ENCODE data around the gene CFAP298.

DNA sequence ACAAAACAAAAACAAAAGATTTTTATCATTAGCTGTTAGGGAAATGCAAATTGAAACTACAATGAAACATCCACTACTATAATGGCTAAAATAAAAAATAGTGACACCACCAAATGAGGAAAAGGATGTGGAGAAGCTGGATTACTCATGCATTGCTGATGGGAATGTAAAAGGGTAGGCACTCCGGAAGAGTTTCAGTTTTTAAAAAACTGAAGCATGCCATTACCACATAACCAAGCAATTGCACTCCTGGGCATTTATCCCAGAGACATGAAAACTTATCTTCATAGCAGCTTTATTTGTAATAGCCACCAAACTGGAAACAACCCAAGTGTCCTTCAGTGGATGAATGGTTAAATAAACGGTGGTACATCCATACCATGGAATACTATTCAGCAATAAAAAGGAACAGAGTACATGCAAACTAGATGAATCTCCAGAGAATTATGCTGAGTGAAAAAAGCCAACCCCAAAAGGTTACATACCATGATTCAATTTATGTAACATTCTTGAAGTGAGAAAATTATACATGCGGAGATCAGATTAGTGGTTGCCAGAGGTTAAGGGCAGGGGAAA lies 14.5 kb upstream of the CFAP298 start:
- TF ChIP-seq PITX1 (CRISPR knock-in tag; IDR thresholded peaks at IDR 0.05), result no peak
- TF ChIP-seq, protein P1, sequence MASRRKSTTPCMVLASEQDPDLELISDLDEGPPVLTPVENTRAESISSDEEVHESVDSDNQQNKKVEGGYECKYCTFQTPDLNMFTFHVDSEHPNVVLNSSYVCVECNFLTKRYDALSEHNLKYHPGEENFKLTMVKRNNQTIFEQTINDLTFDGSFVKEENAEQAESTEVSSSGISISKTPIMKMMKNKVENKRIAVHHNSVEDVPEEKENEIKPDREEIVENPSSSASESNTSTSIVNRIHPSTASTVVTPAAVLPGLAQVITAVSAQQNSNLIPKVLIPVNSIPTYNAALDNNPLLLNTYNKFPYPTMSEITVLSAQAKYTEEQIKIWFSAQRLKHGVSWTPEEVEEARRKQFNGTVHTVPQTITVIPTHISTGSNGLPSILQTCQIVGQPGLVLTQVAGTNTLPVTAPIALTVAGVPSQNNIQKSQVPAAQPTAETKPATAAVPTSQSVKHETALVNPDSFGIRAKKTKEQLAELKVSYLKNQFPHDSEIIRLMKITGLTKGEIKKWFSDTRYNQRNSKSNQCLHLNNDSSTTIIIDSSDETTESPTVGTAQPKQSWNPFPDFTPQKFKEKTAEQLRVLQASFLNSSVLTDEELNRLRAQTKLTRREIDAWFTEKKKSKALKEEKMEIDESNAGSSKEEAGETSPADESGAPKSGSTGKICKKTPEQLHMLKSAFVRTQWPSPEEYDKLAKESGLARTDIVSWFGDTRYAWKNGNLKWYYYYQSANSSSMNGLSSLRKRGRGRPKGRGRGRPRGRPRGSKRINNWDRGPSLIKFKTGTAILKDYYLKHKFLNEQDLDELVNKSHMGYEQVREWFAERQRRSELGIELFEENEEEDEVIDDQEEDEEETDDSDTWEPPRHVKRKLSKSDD (CRISPR knock-in tag; IDR thresholded peaks at IDR 0.05; ENCODE audit: low read depth), result no peak
- TF ChIP-seq SP2 (CRISPR knock-in tag; IDR thresholded peaks at IDR 0.05), result no peak
- TF ChIP-seq ZNF234 (CRISPR knock-in tag; conservative IDR thresholded peaks at IDR 0.05), result no peak
- TF ChIP-seq, protein P2, sequence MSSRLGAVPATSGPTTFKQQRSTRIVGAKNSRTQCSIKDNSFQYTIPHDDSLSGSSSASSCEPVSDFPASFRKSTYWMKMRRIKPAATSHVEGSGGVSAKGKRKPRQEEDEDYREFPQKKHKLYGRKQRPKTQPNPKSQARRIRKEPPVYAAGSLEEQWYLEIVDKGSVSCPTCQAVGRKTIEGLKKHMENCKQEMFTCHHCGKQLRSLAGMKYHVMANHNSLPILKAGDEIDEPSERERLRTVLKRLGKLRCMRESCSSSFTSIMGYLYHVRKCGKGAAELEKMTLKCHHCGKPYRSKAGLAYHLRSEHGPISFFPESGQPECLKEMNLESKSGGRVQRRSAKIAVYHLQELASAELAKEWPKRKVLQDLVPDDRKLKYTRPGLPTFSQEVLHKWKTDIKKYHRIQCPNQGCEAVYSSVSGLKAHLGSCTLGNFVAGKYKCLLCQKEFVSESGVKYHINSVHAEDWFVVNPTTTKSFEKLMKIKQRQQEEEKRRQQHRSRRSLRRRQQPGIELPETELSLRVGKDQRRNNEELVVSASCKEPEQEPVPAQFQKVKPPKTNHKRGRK (CRISPR knock-in tag; IDR thresholded peaks at IDR 0.05), result no peak
- TF ChIP-seq, protein P3, sequence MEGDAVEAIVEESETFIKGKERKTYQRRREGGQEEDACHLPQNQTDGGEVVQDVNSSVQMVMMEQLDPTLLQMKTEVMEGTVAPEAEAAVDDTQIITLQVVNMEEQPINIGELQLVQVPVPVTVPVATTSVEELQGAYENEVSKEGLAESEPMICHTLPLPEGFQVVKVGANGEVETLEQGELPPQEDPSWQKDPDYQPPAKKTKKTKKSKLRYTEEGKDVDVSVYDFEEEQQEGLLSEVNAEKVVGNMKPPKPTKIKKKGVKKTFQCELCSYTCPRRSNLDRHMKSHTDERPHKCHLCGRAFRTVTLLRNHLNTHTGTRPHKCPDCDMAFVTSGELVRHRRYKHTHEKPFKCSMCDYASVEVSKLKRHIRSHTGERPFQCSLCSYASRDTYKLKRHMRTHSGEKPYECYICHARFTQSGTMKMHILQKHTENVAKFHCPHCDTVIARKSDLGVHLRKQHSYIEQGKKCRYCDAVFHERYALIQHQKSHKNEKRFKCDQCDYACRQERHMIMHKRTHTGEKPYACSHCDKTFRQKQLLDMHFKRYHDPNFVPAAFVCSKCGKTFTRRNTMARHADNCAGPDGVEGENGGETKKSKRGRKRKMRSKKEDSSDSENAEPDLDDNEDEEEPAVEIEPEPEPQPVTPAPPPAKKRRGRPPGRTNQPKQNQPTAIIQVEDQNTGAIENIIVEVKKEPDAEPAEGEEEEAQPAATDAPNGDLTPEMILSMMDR (CRISPR knock-in tag; IDR thresholded peaks at IDR 0.05), result no peak
- TF ChIP-seq, protein P4, sequence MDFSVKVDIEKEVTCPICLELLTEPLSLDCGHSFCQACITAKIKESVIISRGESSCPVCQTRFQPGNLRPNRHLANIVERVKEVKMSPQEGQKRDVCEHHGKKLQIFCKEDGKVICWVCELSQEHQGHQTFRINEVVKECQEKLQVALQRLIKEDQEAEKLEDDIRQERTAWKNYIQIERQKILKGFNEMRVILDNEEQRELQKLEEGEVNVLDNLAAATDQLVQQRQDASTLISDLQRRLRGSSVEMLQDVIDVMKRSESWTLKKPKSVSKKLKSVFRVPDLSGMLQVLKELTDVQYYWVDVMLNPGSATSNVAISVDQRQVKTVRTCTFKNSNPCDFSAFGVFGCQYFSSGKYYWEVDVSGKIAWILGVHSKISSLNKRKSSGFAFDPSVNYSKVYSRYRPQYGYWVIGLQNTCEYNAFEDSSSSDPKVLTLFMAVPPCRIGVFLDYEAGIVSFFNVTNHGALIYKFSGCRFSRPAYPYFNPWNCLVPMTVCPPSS (IDR thresholded peaks at IDR 0.05), result no peak
- TF ChIP-seq, protein P5, sequence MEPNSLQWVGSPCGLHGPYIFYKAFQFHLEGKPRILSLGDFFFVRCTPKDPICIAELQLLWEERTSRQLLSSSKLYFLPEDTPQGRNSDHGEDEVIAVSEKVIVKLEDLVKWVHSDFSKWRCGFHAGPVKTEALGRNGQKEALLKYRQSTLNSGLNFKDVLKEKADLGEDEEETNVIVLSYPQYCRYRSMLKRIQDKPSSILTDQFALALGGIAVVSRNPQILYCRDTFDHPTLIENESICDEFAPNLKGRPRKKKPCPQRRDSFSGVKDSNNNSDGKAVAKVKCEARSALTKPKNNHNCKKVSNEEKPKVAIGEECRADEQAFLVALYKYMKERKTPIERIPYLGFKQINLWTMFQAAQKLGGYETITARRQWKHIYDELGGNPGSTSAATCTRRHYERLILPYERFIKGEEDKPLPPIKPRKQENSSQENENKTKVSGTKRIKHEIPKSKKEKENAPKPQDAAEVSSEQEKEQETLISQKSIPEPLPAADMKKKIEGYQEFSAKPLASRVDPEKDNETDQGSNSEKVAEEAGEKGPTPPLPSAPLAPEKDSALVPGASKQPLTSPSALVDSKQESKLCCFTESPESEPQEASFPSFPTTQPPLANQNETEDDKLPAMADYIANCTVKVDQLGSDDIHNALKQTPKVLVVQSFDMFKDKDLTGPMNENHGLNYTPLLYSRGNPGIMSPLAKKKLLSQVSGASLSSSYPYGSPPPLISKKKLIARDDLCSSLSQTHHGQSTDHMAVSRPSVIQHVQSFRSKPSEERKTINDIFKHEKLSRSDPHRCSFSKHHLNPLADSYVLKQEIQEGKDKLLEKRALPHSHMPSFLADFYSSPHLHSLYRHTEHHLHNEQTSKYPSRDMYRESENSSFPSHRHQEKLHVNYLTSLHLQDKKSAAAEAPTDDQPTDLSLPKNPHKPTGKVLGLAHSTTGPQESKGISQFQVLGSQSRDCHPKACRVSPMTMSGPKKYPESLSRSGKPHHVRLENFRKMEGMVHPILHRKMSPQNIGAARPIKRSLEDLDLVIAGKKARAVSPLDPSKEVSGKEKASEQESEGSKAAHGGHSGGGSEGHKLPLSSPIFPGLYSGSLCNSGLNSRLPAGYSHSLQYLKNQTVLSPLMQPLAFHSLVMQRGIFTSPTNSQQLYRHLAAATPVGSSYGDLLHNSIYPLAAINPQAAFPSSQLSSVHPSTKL (CRISPR knock-in tag; IDR thresholded peaks at IDR 0.05), result no peak
- TF ChIP-seq GABPB1 (CRISPR knock-in tag; IDR thresholded peaks at IDR 0.05), result no peak

Data from HepG2 (cell line).